Measurements from ENCODE around the gene HOXD1.

- TF ChIP-seq POLR2A (IDR thresholded peaks at IDR 0.05; ENCODE audit: low read length) (no peak), GATA1 (IDR thresholded peaks at IDR 0.05; ENCODE audit: low read depth, low read length) (no peak)
Measured at GRCh38 chr2:176206136-176206535, 17.7 kb downstream of the HOXD1 start.

Measured in erythroblast (primary cell).